ENCODE data around the gene LIMS1.

Gene LIMS1

GRCh38 chr2:108616318-108616717 is 82.0 kb downstream of the LIMS1 start:
- DNase-seq, result no peak

- peak; percentile 55 for DNase-seq
Observed at GRCh38 chr2:108616751-108617161, 82.5 kb downstream of the LIMS1 start.

- DNase-seq, result no peak
Observed at GRCh38 chr2:108617617-108618016, 83.3 kb downstream of the LIMS1 start.

- peak; percentile 17 for DNase-seq
Observed at GRCh38 chr2:108619925-108620620, 85.8 kb downstream of the LIMS1 start.

- DNase-seq, result no peak
Observed at GRCh38 chr2:108620656-108621055, 86.4 kb downstream of the LIMS1 start.

- peak; percentile 71 for DNase-seq
Observed at GRCh38 chr2:108621087-108621559, 86.9 kb downstream of the LIMS1 start.

GRCh38 chr2:108621687-108622681 is 87.7 kb downstream of the LIMS1 start:
- DNase-seq, result no peak

- DNase-seq, result no peak
Observed at GRCh38 chr2:108623616-108624015, 89.3 kb downstream of the LIMS1 start.

- no peak for DNase-seq
Observed at GRCh38 chr2:108625186-108625827, 91.0 kb downstream of the LIMS1 start.

GRCh38 chr2:108625828-108626195 is 91.5 kb downstream of the LIMS1 start:
- no peak for DNase-seq

- no peak for DNase-seq
Observed at GRCh38 chr2:108626995-108627394, 92.7 kb downstream of the LIMS1 start.

GRCh38 chr2:108627911-108628567 is 93.8 kb downstream of the LIMS1 start:
- no peak for DNase-seq

GRCh38 chr2:108628936-108629335 is 94.7 kb downstream of the LIMS1 start:
- DNase-seq, result no peak

- no peak for DNase-seq
Observed at GRCh38 chr2:108629417-108629816, 95.1 kb downstream of the LIMS1 start.

GRCh38 chr2:108630567-108631405 is 96.5 kb downstream of the LIMS1 start:
- no peak for DNase-seq

GRCh38 chr2:108632332-108633160 is 98.3 kb downstream of the LIMS1 start:
- peak; percentile 94 for DNase-seq

GRCh38 chr2:108633409-108633808 is 99.1 kb downstream of the LIMS1 start:
- no peak for DNase-seq

- DNase-seq, result peak; percentile 63
Observed at GRCh38 chr2:108634011-108634410, 99.7 kb downstream of the LIMS1 start.

GRCh38 chr2:108634576-108635160 is 100.4 kb downstream of the LIMS1 start:
- DNase-seq, result peak; percentile 22

GRCh38 chr2:108635630-108636354 is 101.5 kb downstream of the LIMS1 start:
- DNase-seq, result no peak
